Tibial nerve (tissue), 4 donors: ENCODE results near the gene FBXO15. TPM values are rescaled to one million over a fixed set of nuclear protein-coding genes. Genes with fewer than 3 reads are reported as not detected.

Experiments
- DNase-seq, 2 donors: peaks; one replicate each; pipeline ENCODE4 v3.0.0-alpha.2; 2019; ENCODE audit warnings: low spot score in 2 of 2
- H3K27ac ChIP-seq, 4 donors: fragments of 200-600 bp; sonication (generic) in 3 of 4; one replicate each; pipeline ENCODE4 v1.5.1; 2017 to 2019; ENCODE audit warnings: mild to moderate bottlenecking in 1 of 4
- H3K27me3 ChIP-seq, 2 donors: fragments of 200-600 bp; sonication (generic) in 1 of 2; one replicate each; pipeline versions ENCODE4 v1.5.1 to v1.6.0; 2017 to 2019
- H3K36me3 ChIP-seq, 3 donors: fragments of 200-600 bp; sonication (generic); one replicate each; pipeline ENCODE4 v1.5.1; 2018 to 2019
- H3K4me1 ChIP-seq, 4 donors: fragments of 200-600 bp; sonication (generic) in 3 of 4; one replicate each; pipeline ENCODE4 v1.5.1; 2017 to 2019
- H3K4me3 ChIP-seq, 4 donors: fragments of 200-600 bp; sonication (generic) in 3 of 4; one replicate each; pipeline ENCODE4 v1.5.1; 2017 to 2019; ENCODE audit warnings: mild to moderate bottlenecking in 1 of 4, moderate library complexity in 1 of 4
- H3K9me3 ChIP-seq, 4 donors: fragments of 200-600 bp; sonication (generic) in 3 of 4; one replicate each; pipeline ENCODE4 v1.5.1; 2017 to 2019
- EP300 ChIP-seq, 2 donors: sonication (generic); formaldehyde crosslinking; IDR thresholded peaks; one replicate each; pipeline ENCODE4 v1.6.1; 2017; ENCODE audit warnings: antibody characterized with exemption in 2 of 2, mild to moderate bottlenecking in 1 of 2
- POLR2A ChIP-seq, 2 donors: fragments of 450-650 bp; IDR thresholded peaks; one replicate each; pipeline ENCODE4 v1.6.1; 2017; ENCODE audit warnings: antibody characterized with exemption in 2 of 2, mild to moderate bottlenecking in 2 of 2, moderate library complexity in 2 of 2
- WGBS, 2 donors: methylation state at CpG; one replicate each; pipeline ENCODE4 v1.1.5; 2018; 5-methylcytosine and 5-hydroxymethylcytosine counted together
- total RNA-seq, 4 donors: library from RNA; depleted of rRNA; stranded (reverse); fragments of >200 nt; gene quantifications; one replicate each; pipeline ENCODE4 v1.1.0, GENCODE V29; 2016
- TF ChIP-seq, protein P1 (sequence below), 5 experiments: fragments of 200-600 bp in 3 of 5; fragments of 450-650 bp in 2 of 5; sonication (generic) in 3 of 5; IDR thresholded peaks; one replicate each; pipeline ENCODE4 v1.5.1; 2016 to 2019; ENCODE audit warnings: antibody characterized with exemption in 5 of 5, mild to moderate bottlenecking in 3 of 5, moderate library complexity in 2 of 5

FBXO15 gene
- total RNA-seq, 4 donors from 2014 or later, result 1.0 to 4.4 (median 1.4) TPM

DNA sequence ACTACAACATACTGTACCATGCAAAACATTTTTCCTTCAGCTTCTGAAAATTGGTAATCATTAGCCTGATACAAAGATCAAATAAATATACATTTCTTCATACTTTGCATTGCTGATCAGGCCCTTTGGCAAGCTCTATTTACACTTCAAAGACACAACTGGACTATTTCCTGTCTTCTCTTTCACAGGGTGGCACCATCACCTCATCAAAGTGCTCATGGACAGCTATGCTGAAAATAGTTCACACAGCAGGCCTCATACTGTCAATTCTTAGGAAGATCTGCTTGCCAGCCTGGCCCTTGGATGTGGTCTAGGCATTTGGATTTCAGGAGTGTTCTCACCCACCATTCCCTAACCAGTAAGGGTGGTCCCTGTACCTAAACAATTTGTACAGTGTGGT, 33.9 kb downstream of the FBXO15 start:
- Histone ChIP-seq H3K4me1 (no peaks in the 10 kb centered on the region), H3K36me3 (no peaks in the 10 kb centered on the region), H3K27ac (no peak overlapping the region), H3K9me3 (peaks cover 0 to 21% (median 0%) of the 10 kb centered on the region in 4 donors), H3K27me3 (no peaks in the 10 kb centered on the region), H3K4me3 (no peak overlapping the region)
- no peak for DNase-seq
- TF ChIP-seq POLR2A (IDR thresholded peaks at IDR 0.05), result no peak
- TF ChIP-seq, protein P1, sequence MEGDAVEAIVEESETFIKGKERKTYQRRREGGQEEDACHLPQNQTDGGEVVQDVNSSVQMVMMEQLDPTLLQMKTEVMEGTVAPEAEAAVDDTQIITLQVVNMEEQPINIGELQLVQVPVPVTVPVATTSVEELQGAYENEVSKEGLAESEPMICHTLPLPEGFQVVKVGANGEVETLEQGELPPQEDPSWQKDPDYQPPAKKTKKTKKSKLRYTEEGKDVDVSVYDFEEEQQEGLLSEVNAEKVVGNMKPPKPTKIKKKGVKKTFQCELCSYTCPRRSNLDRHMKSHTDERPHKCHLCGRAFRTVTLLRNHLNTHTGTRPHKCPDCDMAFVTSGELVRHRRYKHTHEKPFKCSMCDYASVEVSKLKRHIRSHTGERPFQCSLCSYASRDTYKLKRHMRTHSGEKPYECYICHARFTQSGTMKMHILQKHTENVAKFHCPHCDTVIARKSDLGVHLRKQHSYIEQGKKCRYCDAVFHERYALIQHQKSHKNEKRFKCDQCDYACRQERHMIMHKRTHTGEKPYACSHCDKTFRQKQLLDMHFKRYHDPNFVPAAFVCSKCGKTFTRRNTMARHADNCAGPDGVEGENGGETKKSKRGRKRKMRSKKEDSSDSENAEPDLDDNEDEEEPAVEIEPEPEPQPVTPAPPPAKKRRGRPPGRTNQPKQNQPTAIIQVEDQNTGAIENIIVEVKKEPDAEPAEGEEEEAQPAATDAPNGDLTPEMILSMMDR (IDR thresholded peaks at IDR 0.05), result no peak
- no peak for TF ChIP-seq EP300 (IDR thresholded peaks at IDR 0.05)

DNA sequence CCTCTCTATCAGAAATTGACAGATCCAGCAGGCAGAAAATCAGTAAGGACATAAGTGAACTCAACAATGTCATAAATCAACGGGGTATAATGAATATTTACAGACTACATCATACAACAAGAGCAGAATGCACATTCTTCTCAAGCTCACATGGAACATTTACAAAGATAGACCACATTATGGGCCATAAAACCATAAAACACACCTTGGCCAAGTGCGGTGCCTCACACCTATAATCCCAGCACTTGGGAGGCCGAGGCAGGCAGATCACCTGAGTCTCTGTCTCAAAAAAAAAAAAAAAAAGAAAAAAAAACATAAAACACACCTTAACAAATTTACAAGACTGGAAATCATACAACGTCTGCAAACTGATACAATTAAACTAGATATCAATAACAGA, 36.7 kb downstream of the FBXO15 start:
- TF ChIP-seq, protein P1 (IDR thresholded peaks at IDR 0.05), result no peak
- TF ChIP-seq EP300 (IDR thresholded peaks at IDR 0.05) (no peak), POLR2A (IDR thresholded peaks at IDR 0.05) (no peak)
- WGBS, 2 donors, result 81 to 90% methylated on average over 4 of the region's 4 CpGs

DNA sequence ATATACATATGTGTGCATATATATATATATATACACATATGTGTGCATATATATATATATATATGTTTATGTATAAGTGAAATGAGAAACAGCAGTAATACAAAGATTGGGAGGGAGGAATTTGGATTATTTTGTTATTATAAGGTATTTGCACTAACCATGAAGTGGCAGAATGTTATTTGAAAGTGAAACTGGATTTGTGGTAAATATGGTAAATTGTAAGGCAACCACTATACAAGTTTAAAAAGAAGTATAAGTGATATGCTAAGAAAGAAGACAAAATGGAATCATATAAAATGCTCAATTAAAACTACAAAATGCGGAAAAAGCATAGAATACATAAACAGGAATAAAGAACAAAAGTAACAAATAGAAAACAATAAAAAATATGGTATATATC, 37.5 kb downstream of the FBXO15 start:
- DNase-seq, result no peak
- Histone ChIP-seq H3K4me1 (no peaks in the 10 kb centered on the region), H3K9me3 (peaks cover 0 to 33% (median 0%) of the 10 kb centered on the region in 4 donors), H3K36me3 (peaks cover 0 to 8% (median 0%) of the 10 kb centered on the region in 3 donors), H3K27ac (no peak overlapping the region), H3K4me3 (no peak overlapping the region), H3K27me3 (no peaks in the 10 kb centered on the region)
- TF ChIP-seq, protein P1 (IDR thresholded peaks at IDR 0.05), result no peak
- TF ChIP-seq POLR2A (IDR thresholded peaks at IDR 0.05) (no peak), EP300 (IDR thresholded peaks at IDR 0.05) (no peak)
- WGBS, 2 donors, result 87 to 96% methylated on average over 1 of the region's 1 CpG

More for the DNA sequence above, 36.7 kb downstream of the FBXO15 start:
- Histone ChIP-seq H3K36me3 (peaks cover 0 to 8% (median 0%) of the 10 kb centered on the region in 3 donors), H3K27me3 (no peaks in the 10 kb centered on the region), H3K9me3 (peaks cover 0 to 33% (median 0%) of the 10 kb centered on the region in 4 donors), H3K4me1 (no peaks in the 10 kb centered on the region), H3K27ac (no peak overlapping the region), H3K4me3 (no peak overlapping the region)
- no peak for DNase-seq

DNA sequence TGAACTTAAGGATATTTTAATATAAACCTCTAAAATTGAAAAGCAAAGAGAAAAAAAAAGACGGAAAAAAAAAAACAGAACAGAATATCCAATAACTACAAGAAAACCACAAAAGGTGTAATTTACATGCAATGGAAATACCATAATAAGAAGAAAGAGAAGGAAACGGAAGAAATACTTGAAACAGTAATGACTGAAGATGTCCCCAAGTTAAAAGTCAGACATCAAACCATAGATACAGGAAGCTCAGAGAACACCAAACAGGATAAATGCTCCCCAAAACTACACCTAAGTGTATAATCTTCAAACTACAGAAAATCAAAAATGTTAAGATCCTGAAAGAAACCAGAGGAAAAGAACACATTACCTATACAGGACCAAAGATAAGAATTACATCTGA, 39.2 kb downstream of the FBXO15 start:
- no peak for DNase-seq
- Histone ChIP-seq H3K4me1 (no peaks in the 10 kb centered on the region), H3K9me3 (peaks cover 0 to 43% (median 0%) of the 10 kb centered on the region in 4 donors), H3K4me3 (no peak overlapping the region), H3K36me3 (peaks cover 0 to 8% (median 0%) of the 10 kb centered on the region in 3 donors), H3K27ac (no peak overlapping the region), H3K27me3 (no peaks in the 10 kb centered on the region)
- TF ChIP-seq POLR2A (IDR thresholded peaks at IDR 0.05), result no peak
- TF ChIP-seq, protein P1 (IDR thresholded peaks at IDR 0.05), result no peak
- TF ChIP-seq EP300 (IDR thresholded peaks at IDR 0.05), result no peak
- WGBS, 2 donors, result 88 to 95% methylated on average over 2 of the region's 2 CpGs

DNA sequence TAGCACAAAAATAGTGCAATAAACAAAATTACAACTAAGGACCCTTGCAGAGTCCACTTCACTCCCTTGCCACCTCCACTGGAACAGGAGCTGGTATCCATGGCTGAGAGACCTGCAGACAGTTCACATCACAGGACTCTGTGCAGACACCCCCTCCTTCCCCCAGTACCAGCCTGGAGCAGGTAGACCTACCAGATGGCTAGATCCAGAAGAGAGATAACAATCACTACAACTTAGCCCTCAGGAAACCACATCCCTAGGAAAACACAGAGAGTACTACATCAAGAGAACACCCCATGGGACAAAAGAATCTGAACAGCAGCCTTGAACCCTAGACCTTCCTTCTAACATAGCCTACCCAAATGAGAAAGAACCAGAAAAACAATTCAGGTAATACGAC, 49.8 kb downstream of the FBXO15 start:
- Histone ChIP-seq H3K36me3 (peaks cover 0 to 11% (median 0%) of the 10 kb centered on the region in 3 donors), H3K4me3 (no peak overlapping the region), H3K9me3 (peaks cover 0 to 35% (median 2%) of the 10 kb centered on the region in 4 donors), H3K27ac (no peak overlapping the region), H3K27me3 (no peaks in the 10 kb centered on the region), H3K4me1 (no peaks in the 10 kb centered on the region)
- DNase-seq, result no peak
- TF ChIP-seq, protein P1 (IDR thresholded peaks at IDR 0.05), result no peak
- TF ChIP-seq EP300 (IDR thresholded peaks at IDR 0.05), result no peak
- no peak for TF ChIP-seq POLR2A (IDR thresholded peaks at IDR 0.05)
- 86 to 89% methylated on average over 1 of the region's 1 CpG for whole genome bisulfite sequencing, 2 donors
